H1 (cell line): Measurements from ENCODE around the gene HDAC9. TPM values are rescaled to one million over a fixed set of nuclear protein-coding genes. Genes with fewer than 3 reads are reported as not detected.

Experiments
- CTCF ChIA-PET: fragments of 300-600 bp; sonication (Branson Sonifier 250); formaldehyde crosslinking; loops from one replicate; lab custom pipeline; 2021; ENCODE audit not compliant: partially characterized antibody; lab: Charles Lee
- POLR2A ChIA-PET: fragments of 300-600 bp; sonication (Branson Sonifier 250); formaldehyde crosslinking; loops from one replicate; lab custom pipeline; 2021; ENCODE audit warnings: inconsistent platforms; ENCODE audit not compliant: partially characterized antibody; lab: Charles Lee
- DNase-seq, 2 experiments: peaks; one replicate each; pipeline versions ENCODE4 v3.0.0 to v3.0.0-alpha.2; 2010 to 2022; ENCODE audit warnings: low spot score in 2 of 2, low read depth in 1 of 2, mixed read lengths in 1 of 2
- FAIRE-seq: peaks from 2 replicates; lab custom pipeline; 2011; peaks lifted over from hg19 to GRCh38; lab: Jason Lieb, UNC
- H2AFZ ChIP-seq: 2 replicates; pipeline ENCODE4 v1.8.1; 2012; ENCODE audit warnings: low read length, inconsistent platforms
- H2AK5ac ChIP-seq: 2 replicates; pipeline ENCODE4 v1.6.1; 2013; ENCODE audit warnings: low read depth, low read length
- H2BK120ac ChIP-seq: replicated peaks from 2 replicates; pipeline ENCODE3; 2013; ENCODE audit warnings: low read depth, low read length, inconsistent platforms
- H2BK12ac ChIP-seq: 2 replicates; pipeline ENCODE4 v1.6.1; 2013; ENCODE audit warnings: low read depth, low read length
- H2BK15ac ChIP-seq: 2 replicates; pipeline ENCODE4 v1.6.1; 2013; ENCODE audit warnings: low read length
- H2BK20ac ChIP-seq: 2 replicates; pipeline ENCODE4 v1.6.1; 2013; ENCODE audit warnings: low read length
- H2BK5ac ChIP-seq: 2 replicates; pipeline ENCODE4 v1.6.1; 2013; ENCODE audit warnings: low read depth, low read length
- H3K14ac ChIP-seq: 2 replicates; pipeline ENCODE4 v1.6.1; 2013; ENCODE audit warnings: inconsistent platforms; ENCODE audit not compliant: insufficient read length
- H3K18ac ChIP-seq: 2 replicates; pipeline ENCODE4 v1.6.1; 2013; ENCODE audit warnings: low read length; ENCODE audit errors: extremely low read depth
- H3K23ac ChIP-seq: 2 replicates; pipeline ENCODE4 v1.6.1; 2013; ENCODE audit warnings: inconsistent platforms; ENCODE audit not compliant: insufficient read length
- H3K23me2 ChIP-seq: 2 replicates; pipeline ENCODE4 v1.6.1; 2013; ENCODE audit warnings: low read depth, low read length
- H3K27ac ChIP-seq: 2 replicates; pipeline ENCODE4 v1.6.1; 2011; ENCODE audit warnings: low read depth, low read length, inconsistent platforms
- H3K27me3 ChIP-seq, 4 experiments: replicated peaks in 1 of 4; 1 replicate in 1 of 4; 2 replicates in 3 of 4; pipeline versions ENCODE4 v1.6.1 to v1.8.1; 2011 to 2013; ENCODE audit warnings: low read length in 3 of 4, mild to moderate bottlenecking in 3 of 4, inconsistent platforms in 2 of 4, mixed read lengths in 2 of 4, moderate library complexity in 1 of 4; ENCODE audit not compliant: control insufficient read depth in 3 of 4, insufficient read depth in 3 of 4; ENCODE audit errors: extremely low read depth in 1 of 4
- H3K36me3 ChIP-seq, 4 experiments: 2 replicates each; pipeline versions ENCODE4 v1.6.1 to v1.8.1; 2011 to 2013; ENCODE audit warnings: mild to moderate bottlenecking in 4 of 4, low read length in 3 of 4, moderate library complexity in 2 of 4, control low read depth in 1 of 4, inconsistent platforms in 1 of 4; ENCODE audit not compliant: insufficient read depth in 4 of 4, control insufficient read depth in 2 of 4
- H3K4ac ChIP-seq: replicated peaks from 2 replicates; pipeline ENCODE3; 2013; ENCODE audit warnings: low read length, low read depth, mixed read lengths, inconsistent platforms; ENCODE audit not compliant: insufficient read length
- H3K4me1 ChIP-seq, 4 experiments: replicated peaks in 1 of 4; 1 replicate in 1 of 4; 2 replicates in 3 of 4; pipeline versions ENCODE4 v1.6.1 to v1.8.1; 2011 to 2013; ENCODE audit warnings: low read length in 3 of 4, inconsistent platforms in 2 of 4, mixed read lengths in 1 of 4; ENCODE audit not compliant: insufficient read depth in 4 of 4, control insufficient read depth in 3 of 4
- H3K4me2 ChIP-seq, 2 experiments: 2 replicates each; pipeline versions ENCODE4 v1.6.1 to v1.8.1; 2011 to 2013; ENCODE audit warnings: low read depth in 2 of 2, low read length in 2 of 2, control low read depth in 1 of 2, inconsistent platforms in 1 of 2, mild to moderate bottlenecking in 1 of 2; ENCODE audit not compliant: insufficient read depth in 1 of 2
- H3K4me3 ChIP-seq, 4 experiments: fragments of 200-600, 300-600 bp in 1 of 4; sonication (generic), shearing (Covaris generic), sonication (Bioruptor Twin) in 1 of 4; 2 replicates each; pipeline versions ENCODE4 v1.5.1 to v1.8.1; 2011 to 2016; ENCODE audit warnings: low read length in 4 of 4, low read depth in 3 of 4, control low read depth in 2 of 4, inconsistent platforms in 2 of 4, mild to moderate bottlenecking in 2 of 4, mixed read lengths in 1 of 4, moderate library complexity in 1 of 4; ENCODE audit not compliant: insufficient read depth in 2 of 4; ENCODE audit errors: extremely low read depth in 1 of 4
- H3K56ac ChIP-seq: replicated peaks from 2 replicates; pipeline ENCODE3; 2013; ENCODE audit warnings: low read depth, mild to moderate bottlenecking, mixed read lengths, low read length, inconsistent platforms; ENCODE audit not compliant: insufficient read length
- H3K79me1 ChIP-seq: 2 replicates; pipeline ENCODE4 v1.6.1; 2013; ENCODE audit warnings: low read depth, low read length, control low read depth
- H3K79me2 ChIP-seq, 2 experiments: 2 replicates each; pipeline versions ENCODE4 v1.6.1 to v1.8.1; 2012 to 2013; ENCODE audit warnings: low read length in 2 of 2, mild to moderate bottlenecking in 2 of 2, inconsistent platforms in 1 of 2; ENCODE audit not compliant: insufficient read depth in 2 of 2, control insufficient read depth in 1 of 2
- H3K9ac ChIP-seq, 4 experiments: replicated peaks in 1 of 4; 1 replicate in 1 of 4; 2 replicates in 3 of 4; pipeline versions ENCODE4 v1.6.1 to v1.8.1; 2011 to 2013; ENCODE audit warnings: low read depth in 3 of 4, low read length in 3 of 4, control low read depth in 2 of 4, mild to moderate bottlenecking in 2 of 4, moderate library complexity in 2 of 4, inconsistent platforms in 1 of 4; ENCODE audit errors: extremely low read depth in 1 of 4
- H3K9me3 ChIP-seq, 2 experiments: 2 replicates each; pipeline versions ENCODE4 v1.6.1 to v1.8.1; 2012 to 2013; ENCODE audit warnings: mild to moderate bottlenecking in 2 of 2, moderate library complexity in 2 of 2, control low read depth in 1 of 2, inconsistent platforms in 1 of 2, low read depth in 1 of 2, low read length in 1 of 2, mixed read lengths in 1 of 2; ENCODE audit not compliant: insufficient read depth in 2 of 2
- H4K20me1 ChIP-seq, 2 experiments: replicated peaks in 1 of 2; 2 replicates each; pipeline versions ENCODE3 to v1.8.1; 2011 to 2013; ENCODE audit warnings: inconsistent platforms in 2 of 2, low read length in 2 of 2, mild to moderate bottlenecking in 1 of 2; ENCODE audit not compliant: insufficient read depth in 2 of 2, control insufficient read depth in 1 of 2
- H4K5ac ChIP-seq: 2 replicates; pipeline ENCODE4 v1.6.1; 2013; ENCODE audit warnings: low read length, low read depth, mixed read lengths, inconsistent platforms; ENCODE audit not compliant: insufficient read length
- H4K8ac ChIP-seq: 2 replicates; pipeline ENCODE4 v1.8.0; 2013; ENCODE audit warnings: mild to moderate bottlenecking, moderate library complexity, low read length, inconsistent platforms; ENCODE audit not compliant: insufficient read depth; ENCODE audit errors: extremely low read depth
- H4K91ac ChIP-seq: replicated peaks from 2 replicates; pipeline ENCODE3; 2013; ENCODE audit warnings: low read length, mixed read lengths, inconsistent platforms; ENCODE audit not compliant: insufficient read length
- CHD1 ChIP-seq: IDR thresholded peaks from 2 replicates; pipeline ENCODE4 v1.6.1; 2012; ENCODE audit warnings: low read depth, low read length, improper control_type of control experiment
- GTF2F1 ChIP-seq: IDR thresholded peaks from 2 replicates; pipeline ENCODE4 v1.6.1; 2012; ENCODE audit warnings: low read depth, low read length, improper control_type of control experiment, borderline replicate concordance
- NANOG ChIP-seq: IDR thresholded peaks from 2 replicates; pipeline ENCODE4 v1.6.1; 2011; ENCODE audit warnings: low read length, low read depth, mild to moderate bottlenecking, inconsistent platforms; ENCODE audit not compliant: insufficient read depth, poor library complexity, severe bottlenecking
- SIN3A ChIP-seq, 2 experiments: IDR thresholded peaks in 1 of 2; conservative IDR thresholded peaks in 1 of 2; 2 replicates each; pipeline ENCODE4 v1.6.1; 2011 to 2012; ENCODE audit warnings: low read length in 2 of 2, improper control_type of control experiment in 1 of 2, low read depth in 1 of 2, mild to moderate bottlenecking in 1 of 2
- SP2 ChIP-seq: IDR thresholded peaks from 2 replicates; pipeline ENCODE4 v1.6.1; 2012; ENCODE audit warnings: mild to moderate bottlenecking, low read length, inconsistent platforms
- TEAD4 ChIP-seq: IDR thresholded peaks from 2 replicates; pipeline ENCODE4 v1.6.1; 2012; ENCODE audit warnings: low read depth, low read length, inconsistent platforms, mixed read lengths
- YY1 ChIP-seq: IDR thresholded peaks from 2 replicates; pipeline ENCODE4 v1.6.1; 2011; ENCODE audit warnings: low read depth, mild to moderate bottlenecking, low read length
- WGBS, 2 experiments: shearing (Covaris generic) in 1 of 2; methylation state at CpG; one replicate each; pipeline versions ENCODE4 v1.1.6 to v1.1.7; 2013 to 2015; ENCODE audit warnings: low lambda C conversion rate in 2 of 2, mixed read lengths in 2 of 2, inconsistent platforms in 1 of 2, low coverage in 1 of 2, missing lambda C conversion rate in 1 of 2; ENCODE audit not compliant: insufficient replicate concordance in 2 of 2, insufficient coverage in 1 of 2, insufficient read length in 1 of 2; ENCODE audit errors: extremely low coverage in 1 of 2, missing lambda C conversion rate in 1 of 2; 5-methylcytosine and 5-hydroxymethylcytosine counted together
- polyA plus RNA-seq, 7 experiments: library from polyadenylated mRNA; depleted of rRNA in 3 of 7; stranded (reverse) in 5 of 7; unstranded in 2 of 7; fragments of >200 nt in 5 of 7; fragments of 200-250 nt in 2 of 7; gene quantifications; 1 replicate in 5 of 7; 2 replicates in 1 of 7; 4 replicates in 1 of 7; pipeline versions ENCODE4 v1.2.1 to v1.2.3, GENCODE V29; 2011 to 2013; ENCODE audit warnings: missing spikeins in 2 of 7, mixed read lengths in 2 of 7
- total RNA-seq: library from RNA; stranded (reverse); fragmentation: NEBNext Ultra II Directional; extraction: Animal tissue kit (Norgen Biotek cat#: 25700); gene quantifications from 2 replicates; pipeline ENCODE4 v1.2.1, GENCODE V29; 2021

HDAC9 gene
- total and polyA plus RNA-seq, 2 of the 8 experiments (the other 6 are each of a cell fraction or from before 2014, with no cell fraction given), result 9.5 to 13.1 TPM

DNA sequence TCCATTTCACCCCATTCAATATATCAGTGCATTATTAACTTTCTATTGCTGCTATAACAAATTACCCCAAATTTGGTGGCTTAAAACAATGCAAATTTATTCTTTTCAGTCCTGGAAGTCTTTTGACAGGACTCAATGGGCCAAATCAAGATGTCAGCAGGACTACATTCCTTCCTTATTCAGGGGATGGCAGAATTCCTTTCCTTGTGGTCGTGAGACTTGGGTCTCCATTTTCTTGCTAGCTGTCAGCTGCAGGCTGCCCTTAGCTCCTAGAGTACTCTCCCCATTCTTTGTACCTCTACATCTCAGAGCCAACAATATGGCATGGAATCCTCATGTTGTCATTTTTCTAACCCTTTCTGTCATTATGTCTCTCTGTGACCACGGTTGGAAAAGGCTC lies 310.6 kb downstream of the HDAC9 start:
- Histone ChIP-seq H3K4me3 (no peak overlapping the region), H3K9me3 (no peaks in the 10 kb centered on the region), H2BK15ac (no peak overlapping the region), H2BK5ac (no peak overlapping the region), H3K36me3 (no peaks in the 10 kb centered on the region), H3K27me3 (no peaks in the 10 kb centered on the region), H4K91ac (no peak overlapping the region), H4K8ac (no peak overlapping the region), H4K20me1 (no peaks in the 10 kb centered on the region), H2BK20ac (no peak overlapping the region), H4K5ac (no peak overlapping the region), H3K23ac (no peak overlapping the region), H2AFZ (no peak overlapping the region), H3K23me2 (no peaks in the 10 kb centered on the region), H3K27ac (no peak overlapping the region), H3K9ac (no peak overlapping the region), H2BK120ac (no peak overlapping the region), H3K4ac (no peak overlapping the region), H2AK5ac (no peak overlapping the region)
- 57% methylated on average over 2 of the region's 2 CpGs; no CpG with 5 or more reads in 1 of the 2 experiments for WGBS, 2 experiments
- CTCF ChIA-PET, result no interaction called here
- no peak for TF ChIP-seq CHD1
- 0 out of 4 replicates have a peak, but pooled peaks of 1 of the 2 experiments have one; percentile 47 for TF ChIP-seq SIN3A (conservative IDR thresholded peaks at IDR 0.05 in 1 of 2, IDR thresholded peaks at IDR 0.05 in 1 of 2; ENCODE audit: low read depth in 1 of 2, low read length in 2 of 2)
- TF ChIP-seq NANOG, result peak; percentile 55
- TF ChIP-seq GTF2F1, result no peak
- peak; percentile 64; the same call in 1 of the 2 replicates for TF ChIP-seq YY1
- TF ChIP-seq TEAD4, result peak; percentile 82
- TF ChIP-seq SP2, result no peak
- TF ChIP-seq, all 59 proteins: peak for 4
- no peaks in the 10 kb centered on the region for H3K79me2 ChIP-seq
- H3K14ac ChIP-seq, result no peak overlapping the region
- DNase-seq (no peak), FAIRE-seq (peak; percentile 60)
- no peaks in the 10 kb centered on the region for H3K79me1 ChIP-seq
- no peaks in the 10 kb centered on the region; a peak in 1 of 7 replicates for H3K4me1 ChIP-seq
- no peak overlapping the region; a peak in 1 of 4 replicates for H3K4me2 ChIP-seq
- POLR2A ChIA-PET, result no interaction called here
- no peak overlapping the region for H3K18ac ChIP-seq
- no peak overlapping the region for H2BK12ac ChIP-seq
- H3K56ac ChIP-seq, result no peak overlapping the region
